Subcutaneous adipose tissue (tissue), 4 donors: ENCODE measurements around the gene KCNJ5. TPM values are rescaled to one million over a fixed set of nuclear protein-coding genes. Genes with fewer than 3 reads are reported as not detected.

ENCODE experiments used
- total RNA-seq, 4 donors: library from RNA; depleted of rRNA; stranded (reverse); fragments of >200 nt; gene quantifications; one replicate each; pipeline ENCODE4 v1.1.0, GENCODE V29; 2016
- TF ChIP-seq, protein P1 (sequence below): fragments of 450-650 bp; IDR thresholded peaks from one replicate; pipeline ENCODE4 v1.5.1; 2016; ENCODE audit warnings: low read depth, mild to moderate bottlenecking, control low read depth, antibody characterized with exemption, moderate library complexity

Gene KCNJ5
- total RNA-seq, 4 donors from 2014 or later, result 1.8 to 12.2 (median 4.1) TPM

DNA sequence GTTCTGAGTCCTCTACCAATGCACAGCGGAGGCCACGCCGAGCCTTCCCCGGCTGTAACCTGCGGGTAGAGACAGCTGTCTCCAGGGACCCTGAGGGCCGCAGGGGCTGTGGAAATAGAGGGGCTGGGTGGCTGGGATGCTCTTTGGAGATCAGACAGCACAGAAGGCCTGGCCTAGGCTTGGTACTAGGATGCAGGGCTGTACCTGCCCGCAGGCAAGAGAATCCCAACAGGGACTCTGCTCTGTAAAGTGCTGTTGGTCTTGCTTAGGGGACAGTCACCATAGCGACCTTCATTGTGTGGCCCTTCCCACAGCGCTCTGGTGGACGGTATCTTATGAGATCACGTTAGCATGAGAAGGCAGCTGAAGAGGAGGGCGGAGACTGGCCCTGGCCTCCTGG, 11.3 kb upstream of the KCNJ5 start:
- TF ChIP-seq, protein P1, sequence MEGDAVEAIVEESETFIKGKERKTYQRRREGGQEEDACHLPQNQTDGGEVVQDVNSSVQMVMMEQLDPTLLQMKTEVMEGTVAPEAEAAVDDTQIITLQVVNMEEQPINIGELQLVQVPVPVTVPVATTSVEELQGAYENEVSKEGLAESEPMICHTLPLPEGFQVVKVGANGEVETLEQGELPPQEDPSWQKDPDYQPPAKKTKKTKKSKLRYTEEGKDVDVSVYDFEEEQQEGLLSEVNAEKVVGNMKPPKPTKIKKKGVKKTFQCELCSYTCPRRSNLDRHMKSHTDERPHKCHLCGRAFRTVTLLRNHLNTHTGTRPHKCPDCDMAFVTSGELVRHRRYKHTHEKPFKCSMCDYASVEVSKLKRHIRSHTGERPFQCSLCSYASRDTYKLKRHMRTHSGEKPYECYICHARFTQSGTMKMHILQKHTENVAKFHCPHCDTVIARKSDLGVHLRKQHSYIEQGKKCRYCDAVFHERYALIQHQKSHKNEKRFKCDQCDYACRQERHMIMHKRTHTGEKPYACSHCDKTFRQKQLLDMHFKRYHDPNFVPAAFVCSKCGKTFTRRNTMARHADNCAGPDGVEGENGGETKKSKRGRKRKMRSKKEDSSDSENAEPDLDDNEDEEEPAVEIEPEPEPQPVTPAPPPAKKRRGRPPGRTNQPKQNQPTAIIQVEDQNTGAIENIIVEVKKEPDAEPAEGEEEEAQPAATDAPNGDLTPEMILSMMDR, result no peak

DNA sequence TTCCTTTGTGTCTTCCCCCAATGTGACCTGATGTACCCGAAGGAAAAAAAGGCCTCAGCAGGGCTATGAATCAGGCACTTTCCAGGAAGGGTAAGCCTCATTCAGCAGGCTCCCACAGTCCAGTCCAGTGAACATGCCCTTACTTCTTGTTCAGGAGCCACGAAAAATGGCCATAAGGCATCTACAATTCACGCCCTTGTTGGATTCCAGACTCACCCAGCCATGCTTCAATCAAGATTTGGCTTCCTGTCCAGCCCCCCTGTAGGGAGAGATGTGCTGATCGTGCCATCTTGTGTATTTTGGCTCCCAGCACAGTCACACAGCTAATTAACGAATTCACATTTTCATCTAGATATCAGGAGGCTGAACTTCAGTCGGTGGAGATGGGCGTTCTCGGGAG, 9.9 kb upstream of the KCNJ5 start:
- TF ChIP-seq, protein P1, result no peak

DNA sequence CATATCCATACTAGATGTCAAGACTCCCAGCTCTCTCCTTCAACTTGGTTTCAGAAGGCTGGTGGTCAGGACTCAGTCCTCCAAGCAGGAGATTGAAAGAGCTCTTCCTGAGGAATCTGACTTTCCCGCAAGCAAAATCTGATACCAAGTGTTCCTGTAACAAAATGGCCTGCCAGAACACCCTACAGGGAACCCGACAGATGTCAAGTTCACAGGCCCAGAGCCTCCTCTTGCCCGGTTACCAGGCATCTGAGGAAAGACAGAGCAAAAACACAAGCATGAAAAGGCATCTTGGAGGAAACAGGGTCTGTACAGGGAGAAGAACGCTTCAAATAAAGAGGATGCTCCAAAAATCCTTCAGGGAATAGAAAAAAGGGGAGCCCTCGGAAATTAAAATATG, 8.7 kb upstream of the KCNJ5 start:
- TF ChIP-seq, protein P1, result no peak

DNA sequence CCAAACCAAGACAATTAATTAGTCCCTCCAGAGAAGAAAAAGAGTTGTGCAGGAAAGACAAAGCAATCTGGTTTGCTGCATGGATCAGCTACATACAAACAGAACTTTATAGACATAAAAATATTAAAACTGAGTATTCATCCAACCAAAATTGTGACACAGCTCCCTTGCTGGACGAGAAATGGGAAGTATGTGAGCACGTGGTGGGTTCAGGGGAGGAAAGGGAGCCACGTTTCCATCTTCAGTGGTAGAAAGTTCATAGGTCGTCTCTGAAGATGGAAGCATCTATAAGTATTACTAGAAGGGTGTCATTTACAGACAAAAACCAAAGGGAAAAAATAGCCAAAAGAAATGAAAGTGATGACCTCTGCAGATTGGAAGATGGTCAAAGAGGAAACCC, 7.1 kb upstream of the KCNJ5 start:
- TF ChIP-seq, protein P1, result no peak

DNA sequence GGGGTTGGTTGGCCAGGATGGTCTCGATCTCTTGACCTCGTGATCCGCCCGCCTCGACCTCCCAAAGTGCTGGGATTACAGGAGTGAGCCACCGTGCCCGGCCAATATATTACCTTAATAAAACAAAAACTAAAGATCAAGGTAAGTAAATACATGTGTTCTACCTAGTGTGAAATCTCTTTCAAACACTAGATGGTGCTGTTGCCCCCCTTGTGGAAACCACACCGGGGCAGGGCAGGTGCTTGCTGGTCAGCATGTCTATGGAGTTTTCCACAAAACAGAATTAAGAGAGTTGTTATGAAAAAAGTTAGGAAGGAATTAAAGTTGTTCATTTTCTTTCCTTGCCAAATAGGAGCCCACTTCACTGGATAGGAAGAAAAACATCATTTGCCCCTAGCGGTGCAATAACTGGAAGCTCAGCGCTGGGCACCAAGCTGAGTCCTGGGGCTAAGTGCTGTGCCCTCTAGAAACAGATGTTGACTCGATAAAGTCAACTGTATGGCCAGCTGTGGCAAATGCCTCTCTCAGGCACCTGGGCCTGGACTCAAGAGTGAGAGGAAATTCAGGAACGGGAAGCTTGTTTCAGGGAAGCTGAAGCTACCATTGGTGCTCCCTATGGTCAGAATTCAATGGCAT, 6.3 kb upstream of the KCNJ5 start:
- TF ChIP-seq, protein P1, result no peak

DNA sequence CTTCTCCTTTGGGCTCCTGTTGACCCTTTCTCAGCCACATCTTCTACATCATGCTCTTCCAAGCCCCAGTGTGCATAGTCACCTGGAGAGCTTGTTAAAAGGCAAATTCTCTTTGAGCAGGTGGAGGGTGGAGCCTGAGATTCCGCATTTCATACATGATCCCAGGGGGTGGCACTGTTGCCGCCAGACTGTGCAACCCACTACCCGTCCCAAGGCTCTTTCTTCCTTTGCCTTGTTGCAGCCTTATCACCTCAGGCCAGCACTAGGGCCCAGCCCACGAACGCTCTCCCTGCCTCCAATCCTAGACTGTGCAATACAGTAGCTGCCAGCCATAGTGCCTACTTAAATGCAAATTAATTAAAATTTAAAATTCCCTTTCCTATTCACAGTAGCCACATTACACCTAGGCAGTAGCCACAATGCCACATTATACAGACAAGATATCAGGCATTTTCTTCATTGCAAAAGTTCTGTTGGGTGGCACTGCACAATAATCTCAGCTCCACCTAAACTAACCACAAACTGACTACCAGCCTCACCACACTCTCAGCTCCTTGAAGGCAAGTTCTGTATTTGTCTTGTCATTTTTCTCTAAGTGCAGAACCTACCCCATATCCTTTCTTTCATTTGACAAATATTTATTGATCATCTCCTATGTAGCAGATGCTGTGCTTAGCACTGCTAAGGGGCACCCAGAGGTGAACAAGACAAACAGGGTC, 4.6 kb upstream of the KCNJ5 start:
- TF ChIP-seq, protein P1, result no peak

DNA sequence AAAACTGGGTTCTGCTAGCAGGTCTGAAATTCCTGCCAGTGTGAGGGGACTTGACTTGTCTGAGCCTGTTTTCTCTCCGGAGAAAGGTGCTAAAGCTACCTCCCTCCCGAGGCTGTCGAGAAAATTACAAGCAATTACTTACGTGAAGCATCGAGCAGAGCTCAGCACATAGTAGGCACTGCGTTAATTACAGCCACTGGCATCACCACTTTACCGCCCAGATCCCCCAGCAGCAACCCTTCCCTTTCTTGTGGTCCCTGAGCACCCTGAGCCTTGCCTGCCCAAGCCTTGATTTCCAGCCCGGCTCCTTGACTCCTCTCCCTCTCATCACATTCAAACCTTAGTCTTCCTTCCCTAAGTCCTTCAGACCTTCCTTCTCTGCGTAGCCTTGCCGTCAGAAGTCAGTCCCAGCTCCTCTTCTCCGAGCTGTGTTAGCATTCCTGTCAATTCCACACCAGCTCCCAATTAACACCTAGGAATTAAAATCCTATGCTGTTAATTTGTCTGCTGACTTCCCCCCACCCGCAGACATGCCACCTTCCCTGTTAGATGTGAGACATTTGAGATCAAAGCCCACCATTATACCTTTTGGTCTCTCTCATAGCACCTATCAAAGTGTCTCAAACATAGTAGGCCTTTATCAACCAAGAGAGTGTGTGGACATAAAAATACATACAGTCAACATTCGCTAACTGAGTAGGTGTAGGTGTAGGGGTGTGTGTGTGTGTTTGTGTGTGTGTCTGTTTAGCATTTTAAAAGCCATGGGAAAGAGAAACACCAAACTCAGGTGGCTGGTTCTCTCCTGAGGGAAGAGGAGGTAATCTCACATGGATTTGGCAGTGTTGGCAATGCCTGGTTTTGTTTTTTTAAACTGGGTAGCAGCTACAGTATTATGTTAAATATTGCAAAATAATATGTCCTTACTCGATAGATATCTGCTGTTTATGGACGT, 2.8 kb upstream of the KCNJ5 start:
- TF ChIP-seq, protein P1, result no peak
